ENCODE results near the gene STAP2. TPM values are rescaled to one million over a fixed set of nuclear protein-coding genes. Genes with fewer than 3 reads are reported as not detected.

The STAP2 gene
- total RNA-seq, 1 experiment from 2014 or later: 20.3 TPM

DNA sequence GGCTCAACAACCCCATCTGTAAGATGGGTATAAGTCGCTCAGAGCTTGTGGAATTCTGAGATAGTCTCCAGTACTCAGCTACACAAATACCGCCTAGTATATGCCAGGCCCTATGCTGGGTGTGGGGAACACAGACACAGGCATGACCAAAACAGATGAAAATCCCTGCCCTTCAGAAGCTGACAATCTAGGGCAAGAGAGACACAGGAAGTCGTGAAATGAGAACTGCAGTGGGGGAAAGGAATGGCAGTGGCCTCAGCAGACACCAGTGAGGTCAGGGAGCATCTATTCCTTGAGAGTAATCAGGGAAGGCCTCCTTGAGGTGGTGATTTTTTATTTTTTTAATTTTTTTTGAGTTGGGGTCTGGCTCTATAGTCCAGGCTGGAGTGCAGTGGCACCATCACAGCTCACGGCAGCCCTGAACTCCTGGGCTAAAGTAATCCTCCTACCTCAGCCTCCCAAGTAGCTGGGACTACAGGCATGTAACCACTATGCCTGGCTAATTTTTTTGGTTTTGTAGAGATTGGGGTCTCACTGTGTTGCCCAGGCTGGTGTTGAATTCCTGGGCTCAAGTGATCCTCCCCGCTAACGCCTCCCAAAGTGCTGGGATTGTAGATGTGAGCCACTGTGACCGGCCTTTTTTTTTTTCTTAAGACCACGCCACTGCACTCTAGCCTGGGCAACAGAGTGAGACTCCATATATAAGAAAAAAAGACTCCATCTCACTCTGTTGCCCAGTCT lies 39.6 kb downstream of the STAP2 start:
- CTCF ChIA-PET: interaction anchor here (0.6 to 1.2 kb wide), 2 partner anchors 9 to 71 kb away, joined by 3 read pairs; no protein-coding TSS in a partner anchor
- intact Hi-C loops (cut with micrococcal nuclease): no loop called here
- POLR2A ChIA-PET: no interaction called here
- Mint-ChIP-seq H3K4me1 (ENCODE audit: insufficient read depth, unreplicated experiment) (no peaks in the 10 kb centered on the region), H3K36me3 (ENCODE audit: insufficient read depth, unreplicated experiment) (no peaks in the 10 kb centered on the region), H3K9me3 (ENCODE audit: unreplicated experiment) (no peaks in the 10 kb centered on the region), H3K27me3 (ENCODE audit: insufficient read depth, unreplicated experiment) (no peaks in the 10 kb centered on the region), H3K27ac (ENCODE audit: low read depth, unreplicated experiment) (no peak overlapping the region), H3K4me3 (ENCODE audit: unreplicated experiment) (no peak overlapping the region)
- TF ChIP-seq, protein P1, sequence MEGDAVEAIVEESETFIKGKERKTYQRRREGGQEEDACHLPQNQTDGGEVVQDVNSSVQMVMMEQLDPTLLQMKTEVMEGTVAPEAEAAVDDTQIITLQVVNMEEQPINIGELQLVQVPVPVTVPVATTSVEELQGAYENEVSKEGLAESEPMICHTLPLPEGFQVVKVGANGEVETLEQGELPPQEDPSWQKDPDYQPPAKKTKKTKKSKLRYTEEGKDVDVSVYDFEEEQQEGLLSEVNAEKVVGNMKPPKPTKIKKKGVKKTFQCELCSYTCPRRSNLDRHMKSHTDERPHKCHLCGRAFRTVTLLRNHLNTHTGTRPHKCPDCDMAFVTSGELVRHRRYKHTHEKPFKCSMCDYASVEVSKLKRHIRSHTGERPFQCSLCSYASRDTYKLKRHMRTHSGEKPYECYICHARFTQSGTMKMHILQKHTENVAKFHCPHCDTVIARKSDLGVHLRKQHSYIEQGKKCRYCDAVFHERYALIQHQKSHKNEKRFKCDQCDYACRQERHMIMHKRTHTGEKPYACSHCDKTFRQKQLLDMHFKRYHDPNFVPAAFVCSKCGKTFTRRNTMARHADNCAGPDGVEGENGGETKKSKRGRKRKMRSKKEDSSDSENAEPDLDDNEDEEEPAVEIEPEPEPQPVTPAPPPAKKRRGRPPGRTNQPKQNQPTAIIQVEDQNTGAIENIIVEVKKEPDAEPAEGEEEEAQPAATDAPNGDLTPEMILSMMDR (IDR thresholded peaks at IDR 0.05; ENCODE audit: unreplicated experiment): no peak
- no peak for DNase-seq (ENCODE audit: unreplicated experiment)
- BruUV-seq (replicated peaks): no TSS peak

DNA sequence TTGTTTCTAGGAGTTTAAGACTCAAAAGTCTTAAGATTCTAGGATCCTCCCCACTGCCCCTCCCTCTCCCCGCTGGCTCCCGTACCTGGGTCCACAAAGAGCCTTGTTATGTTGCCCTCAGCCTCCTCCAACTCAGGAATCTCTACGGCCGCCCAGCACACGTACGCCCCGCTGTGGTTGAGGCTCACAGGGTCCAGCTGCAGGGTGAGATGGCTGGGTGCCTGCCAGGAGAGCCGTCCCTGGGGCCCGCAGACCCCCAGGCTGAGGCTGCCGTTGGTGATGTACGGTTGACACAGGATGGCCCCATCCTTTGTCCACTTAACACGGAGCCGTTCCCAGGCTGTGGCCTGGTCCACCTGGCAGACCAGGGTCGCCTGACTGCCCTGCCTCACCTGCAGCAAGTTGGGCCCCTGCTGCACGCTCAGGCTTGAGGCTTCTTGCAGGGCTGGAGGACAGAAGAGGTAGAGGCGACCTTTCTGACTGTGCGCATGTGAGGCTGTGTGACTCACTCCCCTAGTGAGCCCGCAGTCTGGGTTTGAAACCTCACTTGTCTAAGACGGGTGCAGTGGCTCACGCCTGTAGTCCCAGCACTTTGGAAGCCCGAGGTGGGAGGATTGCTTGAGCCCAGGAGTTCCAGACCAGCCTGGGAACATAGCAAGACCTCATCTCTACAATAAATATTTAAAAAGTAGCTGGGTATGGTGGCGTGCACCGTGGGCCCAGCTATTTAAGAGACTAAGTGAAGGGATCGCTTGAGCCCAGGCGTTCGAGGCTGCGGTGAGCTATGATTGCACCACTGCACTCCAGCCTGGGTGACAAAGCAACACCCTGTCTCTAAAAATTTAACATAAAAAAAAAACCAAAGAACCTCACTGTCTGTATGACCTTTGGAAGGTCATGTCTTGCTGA lies 40.5 kb downstream of the STAP2 start:
- DNase-seq (ENCODE audit: unreplicated experiment): no peak
- Mint-ChIP-seq H3K27ac (ENCODE audit: low read depth, unreplicated experiment) (no peak overlapping the region), H3K9me3 (ENCODE audit: unreplicated experiment) (no peaks in the 10 kb centered on the region), H3K4me1 (ENCODE audit: insufficient read depth, unreplicated experiment) (no peaks in the 10 kb centered on the region), H3K36me3 (ENCODE audit: insufficient read depth, unreplicated experiment) (no peaks in the 10 kb centered on the region), H3K4me3 (ENCODE audit: unreplicated experiment) (no peak overlapping the region), H3K27me3 (ENCODE audit: insufficient read depth, unreplicated experiment) (no peaks in the 10 kb centered on the region)
- CTCF ChIA-PET: interaction anchor here (0.6 to 1.2 kb wide), 4 partner anchors 10 to 72 kb away, joined by 3 to 5 read pairs (median 4); no protein-coding TSS in a partner anchor
- no TSS peak for BruUV-seq (replicated peaks)
- POLR2A ChIA-PET: no interaction called here
- intact Hi-C loops (cut with micrococcal nuclease): no loop called here
- TF ChIP-seq, protein P1 (IDR thresholded peaks at IDR 0.05; ENCODE audit: unreplicated experiment): no peak

DNA sequence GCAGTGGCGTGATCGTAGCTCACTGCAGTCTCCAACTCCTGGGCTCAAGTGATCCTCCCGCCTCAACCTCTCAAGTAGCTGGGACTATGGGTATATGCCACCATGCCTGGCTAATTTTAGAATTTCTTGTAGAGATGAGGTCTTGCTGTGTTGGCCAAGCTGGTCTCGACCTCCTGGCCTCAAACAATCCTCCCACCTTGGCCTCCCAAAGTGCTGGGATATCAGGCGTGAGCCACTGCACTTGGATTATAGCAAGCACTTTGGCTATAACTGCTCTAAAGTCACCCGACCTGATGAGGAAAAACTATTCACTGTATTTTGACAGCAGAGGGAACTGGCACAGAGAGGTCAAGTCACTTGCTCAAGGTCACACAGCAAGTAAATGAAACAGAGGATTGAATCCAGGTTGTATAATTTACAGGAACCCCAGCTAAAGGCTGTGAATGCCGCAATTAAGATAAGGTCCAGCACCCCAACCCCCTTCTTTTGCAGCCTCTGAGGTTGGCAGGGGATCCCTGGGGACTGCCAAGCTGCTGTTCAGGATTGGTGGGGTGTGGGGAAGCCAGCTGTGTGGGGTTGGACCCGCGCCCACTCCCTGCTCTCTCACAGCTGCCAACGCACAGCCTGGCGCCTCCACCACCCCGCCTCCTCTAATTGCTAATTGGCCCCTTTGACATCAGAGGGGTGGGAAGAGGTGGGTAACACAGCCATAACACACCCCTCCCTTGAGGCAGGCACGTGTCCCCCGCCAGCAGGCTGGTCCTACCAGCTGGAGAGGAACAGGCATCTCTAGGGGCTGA lies 42.5 kb downstream of the STAP2 start:
- Mint-ChIP-seq H3K36me3 (ENCODE audit: insufficient read depth, unreplicated experiment) (no peaks in the 10 kb centered on the region), H3K4me1 (ENCODE audit: insufficient read depth, unreplicated experiment) (no peaks in the 10 kb centered on the region), H3K9me3 (ENCODE audit: unreplicated experiment) (no peaks in the 10 kb centered on the region), H3K27ac (ENCODE audit: low read depth, unreplicated experiment) (no peak overlapping the region), H3K4me3 (ENCODE audit: unreplicated experiment) (no peak overlapping the region), H3K27me3 (ENCODE audit: insufficient read depth, unreplicated experiment) (no peaks in the 10 kb centered on the region)
- no TSS peak for BruUV-seq (replicated peaks)
- intact Hi-C loops (cut with micrococcal nuclease): no loop called here
- TF ChIP-seq, protein P1 (IDR thresholded peaks at IDR 0.05; ENCODE audit: unreplicated experiment): no peak
- ChIA-PET POLR2A (interaction anchor here (0.6 to 1.2 kb wide), 2 partner anchors 42 to 143 kb away, joined by 3 read pairs; no protein-coding TSS in a partner anchor), CTCF (interaction anchor here (1.0 to 1.5 kb wide), 2 partner anchors 57 to 229 kb away, joined by 3 to 5 read pairs; no protein-coding TSS in a partner anchor)
- peak; percentile 14 for DNase-seq (ENCODE audit: unreplicated experiment)
